Measurements from ENCODE around the gene GRID1. TPM values are rescaled to one million over a fixed set of nuclear protein-coding genes. Genes with fewer than 3 reads are reported as not detected.

The GRID1 gene
- total and polyA plus RNA-seq, 5 donors from 2014 or later: not detected

DNA sequence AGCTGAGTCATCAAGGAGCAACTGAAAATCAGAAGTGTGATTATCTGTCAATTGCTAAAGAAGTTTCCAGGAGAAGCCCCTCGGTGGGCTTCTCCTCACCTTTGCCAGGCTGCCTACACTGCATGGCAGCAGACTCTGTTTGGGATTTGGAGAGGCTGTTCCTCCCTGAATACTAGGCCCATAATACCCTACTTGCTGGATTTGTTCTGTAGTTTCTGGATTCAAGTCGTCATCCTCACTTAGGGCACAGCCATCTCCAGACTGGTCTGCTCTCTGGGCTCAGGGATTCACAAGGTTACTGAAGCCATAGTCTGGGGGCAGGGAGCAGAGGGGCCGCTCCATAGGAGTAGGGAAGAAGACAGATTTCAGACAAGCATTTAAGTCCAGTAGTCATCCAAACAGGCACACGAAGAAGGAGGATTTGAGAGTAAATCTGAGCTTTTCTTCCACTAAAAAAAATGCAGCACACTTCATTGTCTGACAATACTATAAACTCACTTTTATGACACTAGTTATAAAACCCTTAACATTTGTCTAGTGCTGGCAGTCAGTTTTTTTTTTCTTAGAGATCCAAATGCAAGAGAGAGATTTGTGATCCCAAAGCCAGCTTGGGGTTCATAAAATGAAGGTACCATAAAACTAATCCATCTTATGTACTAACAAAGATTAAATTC is 723.3 kb downstream of the GRID1 start:
- ATAC-seq (ENCODE audit: low read depth in 2 of 2): no peak
- Histone ChIP-seq H3K4me3 (ENCODE audit: low read depth, low read length) (no peak overlapping the region), H3K27me3 (ENCODE audit: control insufficient read depth, insufficient read depth, low read length) (no peaks in the 10 kb centered on the region), H3K9me3 (ENCODE audit: control insufficient read depth in 2 of 2, low read length in 2 of 2) (no peaks in the 10 kb centered on the region), H3K4me1 (ENCODE audit: control insufficient read depth, insufficient read depth, low read length, poor library complexity, severe bottlenecking) (no peaks in the 10 kb centered on the region), H3K36me3 (ENCODE audit: control insufficient read depth, insufficient read depth, low read length) (no peaks in the 10 kb centered on the region), H3K27ac (ENCODE audit: insufficient read depth, low read length, poor library complexity, severe bottlenecking) (no peak overlapping the region)
- peaks cover 6% of the 10 kb centered on the region for H3K27me3 Mint-ChIP-seq
- H3K4me1 Mint-ChIP-seq: peaks cover 0 to 2% (median 0%) of the 10 kb centered on the region in 4 donors
- DNase-seq: no peak
- no peak overlapping the region for H3K4me3 Mint-ChIP-seq
- peaks cover 0 to 4% (median 0%) of the 10 kb centered on the region in 7 donors for H3K9me3 Mint-ChIP-seq
- no peak overlapping the region for H3K27ac Mint-ChIP-seq
- H3K36me3 Mint-ChIP-seq: no peaks in the 10 kb centered on the region

DNA sequence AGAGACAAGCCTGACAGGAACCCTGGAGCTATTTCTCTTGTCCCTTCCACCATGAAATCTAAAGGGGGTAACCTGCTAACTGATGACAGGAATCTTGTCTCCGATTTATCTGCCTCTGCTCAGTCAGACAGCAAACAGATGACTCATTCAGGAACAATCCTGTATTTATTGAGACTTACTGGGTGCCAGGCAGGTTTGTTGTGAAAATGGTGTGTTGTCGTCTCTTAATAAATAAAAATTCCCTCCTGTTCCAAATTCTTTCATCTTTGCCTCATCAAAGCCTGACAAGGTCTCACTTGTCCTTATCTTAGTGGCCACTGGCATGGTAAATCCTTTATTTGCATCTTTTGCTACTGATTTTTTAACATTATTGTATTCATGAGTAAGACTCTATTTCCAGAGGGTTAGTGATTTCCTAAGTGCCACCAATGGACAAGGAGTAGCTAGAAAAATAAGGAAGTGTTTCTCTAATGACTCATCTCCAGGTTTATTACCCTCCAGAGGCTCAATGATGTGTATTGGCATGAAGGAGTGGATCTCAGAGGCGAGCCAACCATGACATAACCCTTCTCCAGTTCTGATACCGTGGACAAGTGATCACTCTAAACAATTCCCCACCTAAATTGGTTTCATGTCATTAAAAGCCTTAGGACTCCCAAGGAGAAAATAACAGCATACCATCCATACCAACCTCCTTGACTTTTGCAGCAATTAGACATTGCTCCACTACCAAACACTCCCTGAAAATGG is 724.0 kb downstream of the GRID1 start:
- Histone ChIP-seq H3K4me3 (ENCODE audit: low read depth, low read length) (no peak overlapping the region), H3K27me3 (ENCODE audit: control insufficient read depth, insufficient read depth, low read length) (no peaks in the 10 kb centered on the region), H3K36me3 (ENCODE audit: control insufficient read depth, insufficient read depth, low read length) (no peaks in the 10 kb centered on the region), H3K4me1 (ENCODE audit: control insufficient read depth, insufficient read depth, low read length, poor library complexity, severe bottlenecking) (no peaks in the 10 kb centered on the region), H3K27ac (ENCODE audit: insufficient read depth, low read length, poor library complexity, severe bottlenecking) (no peak overlapping the region), H3K9me3 (ENCODE audit: control insufficient read depth in 2 of 2, low read length in 2 of 2) (no peaks in the 10 kb centered on the region)
- no peak for ATAC-seq (ENCODE audit: low read depth in 2 of 2)
- no peaks in the 10 kb centered on the region for H3K4me1 Mint-ChIP-seq
- DNase-seq: no peak
- H3K27me3 Mint-ChIP-seq: peaks cover 4% of the 10 kb centered on the region
- H3K27ac Mint-ChIP-seq: no peak overlapping the region
- no peak overlapping the region for H3K4me3 Mint-ChIP-seq
- H3K9me3 Mint-ChIP-seq: peaks cover 0 to 4% (median 0%) of the 10 kb centered on the region in 7 donors
- no peaks in the 10 kb centered on the region for H3K36me3 Mint-ChIP-seq

DNA sequence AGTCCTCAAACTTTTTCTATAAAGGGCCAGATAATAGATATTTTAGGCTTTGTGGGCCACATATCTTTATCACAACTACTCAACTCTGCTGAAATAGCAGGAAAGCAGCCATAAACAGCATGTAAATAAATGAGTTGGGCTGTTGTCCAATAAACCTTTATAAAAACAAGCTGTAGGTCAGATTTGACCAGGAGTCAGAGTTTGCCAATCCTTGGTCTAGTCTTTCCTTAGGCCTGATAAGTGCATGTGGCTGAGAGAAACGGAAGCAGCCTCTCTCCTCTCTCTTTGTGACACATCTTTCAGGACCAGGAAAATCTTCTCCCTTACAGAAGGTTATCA is 724.5 kb downstream of the GRID1 start:
- no peaks in the 10 kb centered on the region for H3K36me3 Mint-ChIP-seq
- H3K27me3 ChIP-seq (ENCODE audit: control insufficient read depth, insufficient read depth, low read length): no peaks in the 10 kb centered on the region
- peaks cover 0 to 4% (median 0%) of the 10 kb centered on the region in 7 donors for H3K9me3 Mint-ChIP-seq
- H3K4me3 Mint-ChIP-seq: no peak overlapping the region
- no peak overlapping the region for H3K4me3 ChIP-seq (ENCODE audit: low read depth, low read length)
- DNase-seq (no peak), ATAC-seq (ENCODE audit: low read depth in 2 of 2) (no peak)
- peaks cover 4% of the 10 kb centered on the region for H3K27me3 Mint-ChIP-seq
- H3K4me1 ChIP-seq (ENCODE audit: control insufficient read depth, insufficient read depth, low read length, poor library complexity, severe bottlenecking): no peaks in the 10 kb centered on the region
- no peak overlapping the region for H3K27ac Mint-ChIP-seq
- H3K36me3 ChIP-seq (ENCODE audit: control insufficient read depth, insufficient read depth, low read length): no peaks in the 10 kb centered on the region
- H3K27ac ChIP-seq (ENCODE audit: insufficient read depth, low read length, poor library complexity, severe bottlenecking): no peak overlapping the region
- H3K4me1 Mint-ChIP-seq: no peaks in the 10 kb centered on the region
- H3K9me3 ChIP-seq (ENCODE audit: control insufficient read depth in 2 of 2, low read length in 2 of 2): no peaks in the 10 kb centered on the region

DNA sequence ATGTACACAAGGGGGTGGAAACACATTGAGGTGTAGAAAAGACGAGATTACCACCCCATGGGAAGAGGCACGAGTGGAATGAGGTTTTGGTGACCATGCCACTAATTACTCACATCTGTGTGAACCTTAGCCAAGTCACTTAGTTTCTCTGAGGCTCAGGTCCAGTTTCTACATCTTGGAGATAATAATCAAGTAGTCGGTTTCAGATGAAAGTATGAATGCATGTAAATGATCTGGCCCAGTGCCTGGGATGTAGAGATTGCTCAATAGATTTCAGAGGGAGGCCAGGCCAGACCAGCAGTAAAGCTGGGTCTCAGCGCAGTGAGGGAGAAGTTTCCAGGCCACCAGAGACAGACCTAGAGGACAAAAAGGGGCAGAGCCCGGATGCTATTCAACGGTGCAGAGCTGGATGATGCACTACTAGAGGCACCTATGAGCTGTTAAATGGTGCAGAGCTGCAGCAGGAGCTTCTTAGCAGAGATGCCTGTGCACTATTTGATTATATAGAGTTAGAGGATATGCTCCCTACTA is 725.1 kb downstream of the GRID1 start:
- no peak overlapping the region for H3K4me3 ChIP-seq (ENCODE audit: low read depth, low read length)
- ATAC-seq (ENCODE audit: low read depth in 2 of 2): no peak
- no peaks in the 10 kb centered on the region for H3K4me1 ChIP-seq (ENCODE audit: control insufficient read depth, insufficient read depth, low read length, poor library complexity, severe bottlenecking)
- H3K9me3 ChIP-seq (ENCODE audit: control insufficient read depth in 2 of 2, low read length in 2 of 2): no peaks in the 10 kb centered on the region
- Mint-ChIP-seq H3K9me3 (peaks cover 0 to 4% (median 0%) of the 10 kb centered on the region in 7 donors), H3K4me1 (no peaks in the 10 kb centered on the region), H3K4me3 (no peak overlapping the region), H3K36me3 (no peaks in the 10 kb centered on the region), H3K27ac (peak overlapping the region in 1 of 3 donors; percentile 59), H3K27me3 (peaks cover 4% of the 10 kb centered on the region)
- H3K36me3 ChIP-seq (ENCODE audit: control insufficient read depth, insufficient read depth, low read length): no peaks in the 10 kb centered on the region
- H3K27ac ChIP-seq (ENCODE audit: insufficient read depth, low read length, poor library complexity, severe bottlenecking): no peak overlapping the region
- no peaks in the 10 kb centered on the region for H3K27me3 ChIP-seq (ENCODE audit: control insufficient read depth, insufficient read depth, low read length)
- DNase-seq: no peak

DNA sequence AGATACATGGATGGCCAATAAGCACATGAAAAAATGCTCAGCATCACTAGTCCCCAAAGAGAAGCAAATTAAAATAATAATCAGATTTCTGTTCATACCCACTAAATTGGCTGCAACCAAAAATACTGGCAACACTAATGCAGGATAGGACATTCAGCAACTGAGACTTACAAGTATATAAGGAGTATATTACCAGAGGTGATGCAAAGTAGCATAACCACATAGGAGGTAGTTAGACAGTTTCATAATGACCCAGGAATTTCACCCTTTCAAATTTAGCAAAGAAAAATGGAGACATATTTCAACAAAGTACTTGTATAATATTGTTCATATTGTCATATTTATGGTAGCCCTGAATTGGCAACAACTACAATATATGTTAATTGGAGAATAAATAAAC is 727.8 kb downstream of the GRID1 start:
- H3K27me3 Mint-ChIP-seq: peaks cover 4% of the 10 kb centered on the region
- Histone ChIP-seq H3K4me3 (ENCODE audit: low read depth, low read length) (no peak overlapping the region), H3K36me3 (ENCODE audit: control insufficient read depth, insufficient read depth, low read length) (no peaks in the 10 kb centered on the region), H3K9me3 (ENCODE audit: control insufficient read depth in 2 of 2, low read length in 2 of 2) (no peaks in the 10 kb centered on the region), H3K27ac (ENCODE audit: insufficient read depth, low read length, poor library complexity, severe bottlenecking) (no peak overlapping the region), H3K27me3 (ENCODE audit: control insufficient read depth, insufficient read depth, low read length) (no peaks in the 10 kb centered on the region), H3K4me1 (ENCODE audit: control insufficient read depth, insufficient read depth, low read length, poor library complexity, severe bottlenecking) (no peaks in the 10 kb centered on the region)
- peaks cover 0 to 15% (median 6%) of the 10 kb centered on the region in 4 donors for H3K4me1 Mint-ChIP-seq
- ATAC-seq (ENCODE audit: low read depth in 2 of 2) (no peak), DNase-seq (no peak)
- no peaks in the 10 kb centered on the region for H3K36me3 Mint-ChIP-seq
- no peak overlapping the region for H3K27ac Mint-ChIP-seq
- H3K9me3 Mint-ChIP-seq: peaks cover 0 to 2% (median 0%) of the 10 kb centered on the region in 7 donors
- no peak overlapping the region for H3K4me3 Mint-ChIP-seq

DNA sequence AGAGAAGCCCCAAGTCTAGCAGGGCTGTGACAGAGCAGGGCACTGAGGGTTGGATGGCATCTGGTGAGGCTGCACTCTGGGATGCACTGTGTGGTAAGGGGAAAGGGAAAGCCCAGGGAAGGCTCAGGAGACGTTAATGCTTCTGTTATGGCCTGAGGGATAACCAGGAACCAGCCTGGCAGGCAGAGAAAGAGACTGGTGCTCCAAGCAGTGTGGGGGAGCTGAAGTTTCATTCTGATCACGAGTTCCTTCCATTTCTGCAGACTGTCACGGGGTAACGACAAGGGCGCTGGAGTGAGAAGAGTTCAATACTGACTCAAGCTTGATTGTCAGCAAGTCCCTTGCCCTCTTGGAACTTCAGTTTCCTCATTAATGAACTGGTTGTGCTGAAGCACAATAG is 730.9 kb downstream of the GRID1 start:
- Mint-ChIP-seq H3K9me3 (peaks cover 0 to 2% (median 0%) of the 10 kb centered on the region in 7 donors), H3K4me3 (no peak overlapping the region), H3K36me3 (no peaks in the 10 kb centered on the region), H3K27ac (no peak overlapping the region), H3K4me1 (peaks cover 0 to 18% (median 6%) of the 10 kb centered on the region in 4 donors), H3K27me3 (no peaks in the 10 kb centered on the region)
- no peak overlapping the region for H3K4me3 ChIP-seq (ENCODE audit: low read depth, low read length)
- H3K36me3 ChIP-seq (ENCODE audit: control insufficient read depth, insufficient read depth, low read length): no peaks in the 10 kb centered on the region
- no peaks in the 10 kb centered on the region for H3K9me3 ChIP-seq (ENCODE audit: control insufficient read depth in 2 of 2, low read length in 2 of 2)
- H3K4me1 ChIP-seq (ENCODE audit: control insufficient read depth, insufficient read depth, low read length, poor library complexity, severe bottlenecking): no peaks in the 10 kb centered on the region
- ATAC-seq (ENCODE audit: low read depth in 2 of 2) (no peak), DNase-seq (no peak)
- H3K27ac ChIP-seq (ENCODE audit: insufficient read depth, low read length, poor library complexity, severe bottlenecking): no peak overlapping the region
- no peaks in the 10 kb centered on the region for H3K27me3 ChIP-seq (ENCODE audit: control insufficient read depth, insufficient read depth, low read length)

DNA sequence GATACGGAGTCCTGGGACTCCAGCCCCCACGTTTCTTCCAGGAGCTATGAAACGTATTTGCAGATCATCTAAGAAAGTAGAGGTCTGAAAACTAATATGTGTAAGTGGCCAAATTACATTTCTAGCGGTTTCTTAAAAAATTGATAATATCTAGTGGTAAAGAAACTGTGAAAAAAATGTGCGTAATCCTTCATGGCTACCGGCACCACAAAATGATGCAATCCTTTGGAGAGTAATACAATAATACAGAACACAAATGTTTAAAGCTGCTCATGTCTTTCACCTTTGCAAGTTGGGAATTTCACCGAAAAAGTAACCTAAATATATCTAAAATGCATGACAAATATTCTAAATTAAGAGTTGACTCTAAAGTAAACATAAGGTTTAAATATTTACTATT is 742.1 kb downstream of the GRID1 start:
- ATAC-seq (ENCODE audit: low read depth in 2 of 2) (no peak), DNase-seq (no peak)
- Histone ChIP-seq H3K4me1 (ENCODE audit: control insufficient read depth, insufficient read depth, low read length, poor library complexity, severe bottlenecking) (no peaks in the 10 kb centered on the region), H3K36me3 (ENCODE audit: control insufficient read depth, insufficient read depth, low read length) (no peaks in the 10 kb centered on the region), H3K27ac (ENCODE audit: insufficient read depth, low read length, poor library complexity, severe bottlenecking) (no peak overlapping the region), H3K9me3 (ENCODE audit: control insufficient read depth in 2 of 2, low read length in 2 of 2) (no peaks in the 10 kb centered on the region), H3K4me3 (ENCODE audit: low read depth, low read length) (no peak overlapping the region), H3K27me3 (ENCODE audit: control insufficient read depth, insufficient read depth, low read length) (no peaks in the 10 kb centered on the region)
- peaks cover 0 to 14% (median 2%) of the 10 kb centered on the region in 4 donors for H3K4me1 Mint-ChIP-seq
- H3K27ac Mint-ChIP-seq: no peak overlapping the region
- H3K36me3 Mint-ChIP-seq: no peaks in the 10 kb centered on the region
- no peak overlapping the region for H3K4me3 Mint-ChIP-seq
- H3K9me3 Mint-ChIP-seq: no peaks in the 10 kb centered on the region
- H3K27me3 Mint-ChIP-seq: no peaks in the 10 kb centered on the region

All from CD4-positive, CD25-positive, alpha-beta regulatory T cell (primary cell).